Esophagus muscularis mucosa (tissue), 4 donors: ENCODE data around the gene PTN. TPM values are rescaled to one million over a fixed set of nuclear protein-coding genes. Genes with fewer than 3 reads are reported as not detected.
"Not testable (repeated sequence)": the region's sequence is repeated elsewhere in the genome, so short reads cannot be mapped to it uniquely, and the experiment has no call there.

Source experiments
- DNase-seq: peaks from one replicate; pipeline ENCODE4 v3.0.0-alpha.2; 2017; ENCODE audit errors: extremely low spot score
- H3K27ac ChIP-seq, 4 donors: fragments of 200-600 bp; sonication (generic); replicated peaks in 1 of 4; 1 replicate in 3 of 4; 2 replicates in 1 of 4; pipeline ENCODE4 v1.5.1; 2016 to 2019; ENCODE audit warnings: mild to moderate bottlenecking in 1 of 4
- H3K27me3 ChIP-seq, 4 donors: fragments of 200-600 bp; sonication (generic); one replicate each; pipeline versions ENCODE4 v1.5.1 to v1.6.0; 2016 to 2019
- H3K36me3 ChIP-seq, 4 donors: fragments of 200-600 bp; sonication (generic); one replicate each; pipeline ENCODE4 v1.5.1; 2016 to 2019
- H3K4me1 ChIP-seq, 4 donors: fragments of 200-600 bp; sonication (generic); one replicate each; pipeline ENCODE4 v1.5.1; 2016 to 2019
- H3K4me3 ChIP-seq, 4 donors: fragments of 200-600 bp; sonication (generic); 1 replicate in 2 of 4; 2 replicates in 2 of 4; pipeline ENCODE4 v1.5.1; 2016 to 2019; ENCODE audit warnings: mild to moderate bottlenecking in 4 of 4, moderate library complexity in 1 of 4
- H3K9me3 ChIP-seq, 4 donors: fragments of 200-600 bp; sonication (generic); 1 replicate in 3 of 4; 2 replicates in 1 of 4; pipeline ENCODE4 v1.5.1; 2016 to 2019
- EP300 ChIP-seq: sonication (generic); formaldehyde crosslinking; IDR thresholded peaks from one replicate; pipeline ENCODE4 v1.6.1; 2017; ENCODE audit warnings: antibody characterized with exemption
- POLR2A ChIP-seq: fragments of 450-650 bp; IDR thresholded peaks from one replicate; pipeline ENCODE4 v1.6.1; 2017; ENCODE audit warnings: antibody characterized with exemption, moderate library complexity, mild to moderate bottlenecking, low read depth
- POLR2AphosphoS5 ChIP-seq, 2 donors: sonication (generic); formaldehyde crosslinking; IDR thresholded peaks; one replicate each; pipeline ENCODE4 v1.6.1; 2017; ENCODE audit warnings: antibody characterized with exemption in 2 of 2
- WGBS: methylation state at CpG from one replicate; pipeline ENCODE4 v1.1.5; 2018; 5-methylcytosine and 5-hydroxymethylcytosine counted together
- intact Hi-C: fragments of 100-400 bp; cut with DNase I; formaldehyde crosslinking; loops from one replicate; pipeline ENCODE4 v1.15.1; 2023
- total RNA-seq, 4 donors: library from RNA; depleted of rRNA; stranded (reverse); fragments of >200 nt; gene quantifications; one replicate each; pipeline versions ENCODE4 v1.1.0 to v1.2.1, GENCODE V29; 2016
- TF ChIP-seq, protein P1 (sequence below), 3 experiments: fragments of 200-600 bp in 2 of 3; fragments of 450-650 bp in 1 of 3; sonication (generic) in 2 of 3; IDR thresholded peaks; one replicate each; pipeline ENCODE4 v1.5.1; 2017 to 2019; ENCODE audit warnings: antibody characterized with exemption in 3 of 3, mild to moderate bottlenecking in 2 of 3, moderate library complexity in 1 of 3

PTN gene
- total RNA-seq, 4 donors from 2014 or later: 5.4 to 9.2 (median 7.1) TPM

DNA sequence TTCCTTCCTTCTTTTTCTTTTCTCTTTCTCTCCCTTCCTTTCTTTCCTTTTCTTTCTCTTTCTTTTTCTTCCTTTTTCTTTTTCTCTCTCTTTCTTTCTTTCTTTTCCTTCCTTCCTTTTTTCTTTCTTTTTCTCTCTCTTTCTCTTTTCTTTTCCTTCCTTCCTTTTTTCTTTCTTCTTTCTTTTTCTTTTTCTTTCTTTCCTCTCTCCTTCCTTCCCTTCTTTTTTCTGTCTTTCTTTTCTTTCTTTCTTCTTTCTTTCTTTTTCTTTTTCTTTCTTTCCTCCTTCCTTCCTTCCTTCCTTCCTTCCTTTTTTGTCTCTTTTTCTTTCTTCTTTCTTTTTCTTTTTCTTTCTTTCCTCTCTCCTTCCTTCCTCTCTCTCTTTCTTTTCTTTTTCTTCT is 136.8 kb downstream of the PTN start:
- no peaks in the 10 kb centered on the region for H3K4me1 ChIP-seq
- H3K27me3 ChIP-seq: no peaks in the 10 kb centered on the region
- H3K4me3 ChIP-seq: no peak overlapping the region
- H3K36me3 ChIP-seq: no peaks in the 10 kb centered on the region
- intact Hi-C loops: no loop called here
- no peak for DNase-seq
- no peak for TF ChIP-seq POLR2AphosphoS5 (IDR thresholded peaks at IDR 0.05)
- TF ChIP-seq POLR2A: no peak
- no peak for TF ChIP-seq EP300
- TF ChIP-seq, protein P1, sequence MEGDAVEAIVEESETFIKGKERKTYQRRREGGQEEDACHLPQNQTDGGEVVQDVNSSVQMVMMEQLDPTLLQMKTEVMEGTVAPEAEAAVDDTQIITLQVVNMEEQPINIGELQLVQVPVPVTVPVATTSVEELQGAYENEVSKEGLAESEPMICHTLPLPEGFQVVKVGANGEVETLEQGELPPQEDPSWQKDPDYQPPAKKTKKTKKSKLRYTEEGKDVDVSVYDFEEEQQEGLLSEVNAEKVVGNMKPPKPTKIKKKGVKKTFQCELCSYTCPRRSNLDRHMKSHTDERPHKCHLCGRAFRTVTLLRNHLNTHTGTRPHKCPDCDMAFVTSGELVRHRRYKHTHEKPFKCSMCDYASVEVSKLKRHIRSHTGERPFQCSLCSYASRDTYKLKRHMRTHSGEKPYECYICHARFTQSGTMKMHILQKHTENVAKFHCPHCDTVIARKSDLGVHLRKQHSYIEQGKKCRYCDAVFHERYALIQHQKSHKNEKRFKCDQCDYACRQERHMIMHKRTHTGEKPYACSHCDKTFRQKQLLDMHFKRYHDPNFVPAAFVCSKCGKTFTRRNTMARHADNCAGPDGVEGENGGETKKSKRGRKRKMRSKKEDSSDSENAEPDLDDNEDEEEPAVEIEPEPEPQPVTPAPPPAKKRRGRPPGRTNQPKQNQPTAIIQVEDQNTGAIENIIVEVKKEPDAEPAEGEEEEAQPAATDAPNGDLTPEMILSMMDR (IDR thresholded peaks at IDR 0.05): no peak
- peaks cover 0 to 6% (median 2%) of the 10 kb centered on the region in 4 donors for H3K9me3 ChIP-seq
- H3K27ac ChIP-seq: no peak overlapping the region

DNA sequence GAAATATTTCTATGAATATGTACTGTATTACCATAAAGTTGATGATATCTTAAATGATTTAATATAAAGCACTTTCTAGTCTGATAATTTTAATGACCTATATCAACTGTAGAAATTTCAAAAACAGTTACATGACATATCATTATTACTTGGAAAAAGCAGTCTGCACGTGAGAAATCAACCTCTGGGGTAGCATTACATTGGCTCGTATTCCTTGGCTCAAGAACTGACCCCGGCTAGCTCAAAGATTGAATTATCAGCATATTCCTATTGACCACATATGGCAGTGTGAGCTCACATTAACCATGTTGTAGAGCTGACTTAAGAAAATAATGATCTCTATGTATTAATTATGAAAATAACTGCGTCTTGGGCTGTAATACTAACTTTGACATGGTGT is 139.3 kb downstream of the PTN start:
- no peak overlapping the region for H3K4me3 ChIP-seq
- DNase-seq: no peak
- intact Hi-C loops: no loop called here
- H3K9me3 ChIP-seq: peaks cover 0 to 6% (median 2%) of the 10 kb centered on the region in 4 donors
- 80% methylated on average over 4 of the region's 4 CpGs for WGBS
- H3K27ac ChIP-seq: no peak overlapping the region
- H3K27me3 ChIP-seq: no peaks in the 10 kb centered on the region
- H3K36me3 ChIP-seq: no peaks in the 10 kb centered on the region
- TF ChIP-seq, protein P1 (IDR thresholded peaks at IDR 0.05): no peak
- TF ChIP-seq POLR2AphosphoS5 (IDR thresholded peaks at IDR 0.05) (no peak), EP300 (no peak), POLR2A (no peak)
- H3K4me1 ChIP-seq: no peaks in the 10 kb centered on the region

DNA sequence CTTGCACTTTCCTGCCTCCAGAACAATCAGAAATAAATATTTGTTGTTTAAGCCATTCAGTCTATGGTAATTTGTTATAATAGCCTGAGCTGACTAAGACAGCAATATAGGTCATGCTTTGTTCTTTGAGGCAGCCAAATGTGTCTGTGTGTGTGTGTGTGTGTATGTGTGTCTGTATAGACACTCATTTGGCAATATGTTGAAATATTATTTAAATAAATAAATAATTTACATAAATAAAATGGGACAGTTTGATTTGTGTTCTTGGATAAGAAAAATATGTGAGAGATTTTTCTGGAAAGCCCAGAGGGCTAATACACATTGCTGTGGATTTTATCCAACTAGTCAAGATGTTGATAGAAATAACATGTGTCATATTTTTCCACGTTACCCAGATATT is 140.2 kb downstream of the PTN start:
- no peak overlapping the region for H3K27ac ChIP-seq
- H3K4me1 ChIP-seq: no peaks in the 10 kb centered on the region
- no peaks in the 10 kb centered on the region for H3K36me3 ChIP-seq
- intact Hi-C loops: no loop called here
- H3K9me3 ChIP-seq: peaks cover 0 to 6% (median 2%) of the 10 kb centered on the region in 4 donors
- DNase-seq: no peak
- no peak overlapping the region for H3K4me3 ChIP-seq
- 50% methylated on average over 1 of the region's 1 CpG for WGBS
- no peaks in the 10 kb centered on the region for H3K27me3 ChIP-seq
- TF ChIP-seq POLR2A: no peak
- no peak for TF ChIP-seq EP300
- TF ChIP-seq, protein P1 (IDR thresholded peaks at IDR 0.05): no peak
- TF ChIP-seq POLR2AphosphoS5 (IDR thresholded peaks at IDR 0.05): no peak

DNA sequence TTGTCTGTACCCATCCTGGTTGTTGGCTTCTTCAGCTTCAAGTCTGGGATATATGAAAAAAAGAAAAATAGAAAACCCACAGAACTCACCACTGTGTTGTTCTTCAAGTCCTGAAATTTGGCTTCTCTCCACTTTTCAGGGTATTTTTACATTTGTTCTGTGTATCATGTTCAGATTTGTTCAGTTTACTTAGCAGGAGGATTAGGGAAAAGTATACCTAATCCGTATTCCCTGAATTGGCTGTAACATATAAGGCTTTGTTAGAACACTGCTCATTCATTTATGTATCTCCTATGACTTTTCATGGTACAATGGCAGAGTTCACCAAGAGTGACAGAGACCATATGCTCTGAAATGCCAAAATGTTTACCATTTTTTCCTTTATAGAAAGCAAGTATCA is 146.9 kb downstream of the PTN start:
- intact Hi-C loops: no loop called here
- TF ChIP-seq EP300: no peak
- TF ChIP-seq POLR2A: no peak
- TF ChIP-seq, protein P1 (IDR thresholded peaks at IDR 0.05): no peak
- TF ChIP-seq POLR2AphosphoS5 (IDR thresholded peaks at IDR 0.05): no peak
- Histone ChIP-seq H3K9me3 (no peaks in the 10 kb centered on the region), H3K4me1 (no peaks in the 10 kb centered on the region), H3K27me3 (no peaks in the 10 kb centered on the region), H3K4me3 (no peak overlapping the region), H3K27ac (no peak overlapping the region), H3K36me3 (no peaks in the 10 kb centered on the region)
- WGBS: 76% methylated on average over 1 of the region's 1 CpG
- no peak for DNase-seq

DNA sequence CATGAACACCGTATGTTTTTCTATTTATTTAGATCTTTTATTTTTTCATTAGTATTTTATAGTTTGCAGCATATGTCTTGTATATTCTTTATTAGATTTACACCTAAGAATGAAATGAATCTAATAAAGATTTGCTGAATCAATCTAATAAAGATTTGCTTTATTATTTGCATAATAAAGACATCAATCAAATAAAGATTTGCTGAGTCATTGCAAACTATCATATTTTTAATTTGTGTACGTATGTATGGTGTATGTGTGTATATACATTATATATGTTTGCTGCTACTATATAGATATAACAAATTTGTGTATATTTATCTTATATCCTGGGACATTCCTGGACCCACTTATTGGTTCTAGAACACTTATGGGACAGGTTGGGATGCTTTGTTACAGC is 147.5 kb downstream of the PTN start:
- intact Hi-C loops: no loop called here
- DNase-seq: no peak
- H3K27ac ChIP-seq: no peak overlapping the region
- H3K36me3 ChIP-seq: no peaks in the 10 kb centered on the region
- no peaks in the 10 kb centered on the region for H3K4me1 ChIP-seq
- no peaks in the 10 kb centered on the region for H3K27me3 ChIP-seq
- WGBS: 86% methylated on average over 2 of the region's 2 CpGs
- no peaks in the 10 kb centered on the region for H3K9me3 ChIP-seq
- no peak overlapping the region for H3K4me3 ChIP-seq
- TF ChIP-seq POLR2A (no peak), POLR2AphosphoS5 (IDR thresholded peaks at IDR 0.05) (no peak), EP300 (no peak)
- TF ChIP-seq, protein P1 (IDR thresholded peaks at IDR 0.05): no peak

DNA sequence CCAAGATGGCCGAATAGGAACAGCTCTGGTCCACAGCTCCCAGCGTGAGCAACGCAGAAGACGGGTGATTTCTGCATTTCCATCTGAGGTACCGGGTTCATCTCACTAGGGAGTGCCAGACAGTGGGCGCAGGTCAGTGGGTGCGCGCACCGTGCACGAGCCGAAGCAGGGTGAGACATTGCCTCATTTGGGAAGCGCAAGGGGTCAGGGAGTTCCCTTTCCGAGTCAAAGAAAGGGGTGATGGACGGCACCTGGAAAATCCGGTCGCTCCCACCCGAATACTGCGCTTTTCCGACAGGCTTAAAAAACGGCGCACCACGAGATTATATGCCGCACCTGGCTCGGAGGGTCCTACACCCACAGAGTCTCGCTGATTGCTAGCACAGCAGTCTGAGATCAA is 161.9 kb downstream of the PTN start:
- 95% methylated on average over 24 of the region's 25 CpGs for WGBS
- H3K27ac ChIP-seq, intact Hi-C loops: not testable (repeated sequence)

More for the DNA sequence above, 161.9 kb downstream of the PTN start:
- not testable (repeated sequence) for H3K27me3 ChIP-seq, H3K9me3 ChIP-seq, H3K4me3 ChIP-seq, H3K4me1 ChIP-seq, H3K36me3 ChIP-seq, DNase-seq
